H1 (cell line): ENCODE data around the gene ADAM19. TPM values are rescaled to one million over a fixed set of nuclear protein-coding genes. Genes with fewer than 3 reads are reported as not detected.

ENCODE experiments used
- SP2 ChIP-seq: IDR thresholded peaks from 2 replicates; pipeline ENCODE4 v1.6.1; 2012; ENCODE audit warnings: mild to moderate bottlenecking, low read length, inconsistent platforms
- SRF ChIP-seq: IDR thresholded peaks from 2 replicates; pipeline ENCODE4 v1.6.1; 2011; ENCODE audit warnings: mild to moderate bottlenecking, low read depth, low read length, moderate library complexity
- ZNF274 ChIP-seq: IDR thresholded peaks from 2 replicates; pipeline ENCODE4 v1.7.0; 2012; ENCODE audit warnings: low read length, borderline replicate concordance; ENCODE audit errors: extremely low read depth
- polyA plus RNA-seq, 7 experiments: library from polyadenylated mRNA; depleted of rRNA in 3 of 7; stranded (reverse) in 5 of 7; unstranded in 2 of 7; fragments of >200 nt in 5 of 7; fragments of 200-250 nt in 2 of 7; gene quantifications; 1 replicate in 5 of 7; 2 replicates in 1 of 7; 4 replicates in 1 of 7; pipeline versions ENCODE4 v1.2.1 to v1.2.3, GENCODE V29; 2011 to 2013; ENCODE audit warnings: missing spikeins in 2 of 7, mixed read lengths in 2 of 7
- total RNA-seq: library from RNA; stranded (reverse); fragmentation: NEBNext Ultra II Directional; extraction: Animal tissue kit (Norgen Biotek cat#: 25700); gene quantifications from 2 replicates; pipeline ENCODE4 v1.2.1, GENCODE V29; 2021
- TF ChIP-seq, protein P1 (sequence below): IDR thresholded peaks from 2 replicates; pipeline ENCODE4 v1.6.1; 2012; ENCODE audit warnings: inconsistent platforms

ADAM19 gene
- total and polyA plus RNA-seq, 2 of the 8 experiments (the other 6 are each of a cell fraction or from before 2014, with no cell fraction given): 6.5 to 22.7 TPM

DNA sequence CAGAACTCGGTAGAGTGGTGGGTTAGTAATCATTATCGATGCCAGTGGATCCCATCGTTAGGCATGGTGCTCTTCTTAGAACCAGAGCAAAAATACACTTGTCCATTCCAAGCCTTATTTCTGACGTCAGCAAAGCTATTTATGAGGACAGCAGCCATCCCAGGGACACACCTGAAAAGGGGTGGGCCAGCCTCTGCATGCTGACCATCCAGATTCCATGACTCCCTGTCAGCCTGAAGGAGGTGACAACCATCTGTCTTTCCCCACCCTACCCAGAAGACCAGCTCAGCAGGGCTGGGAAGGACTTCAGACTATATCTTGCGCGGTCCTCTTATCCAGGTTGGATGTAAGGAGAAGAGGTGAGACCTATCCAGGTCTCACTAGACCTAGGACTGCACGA is 121.3 kb downstream of the ADAM19 start (continued):
- TF ChIP-seq ZNF274 (no peak), SP2 (no peak), SRF (no peak)
- TF ChIP-seq, protein P1, sequence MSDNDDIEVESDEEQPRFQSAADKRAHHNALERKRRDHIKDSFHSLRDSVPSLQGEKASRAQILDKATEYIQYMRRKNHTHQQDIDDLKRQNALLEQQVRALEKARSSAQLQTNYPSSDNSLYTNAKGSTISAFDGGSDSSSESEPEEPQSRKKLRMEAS: no peak
- TF ChIP-seq, all 59 proteins: peak for 0
